Caco-2 (cell line): ENCODE data around the gene GP1BB. TPM values are rescaled to one million over a fixed set of nuclear protein-coding genes. Genes with fewer than 3 reads are reported as not detected.
A peak's percentile ranks its signal among the peaks of the same experiment; 100 is the strongest.

Experiments
- BruUV-seq: library from RNA; stranded (reverse); fragments of 400-500 nt; replicated peaks from 2 replicates; lab custom pipeline; 2021; lab: Mats Ljungman, UMichigan
- CTCF ChIA-PET: fragments of 300-600 bp; sonication (Branson Sonifier 250); formaldehyde crosslinking; loops from one replicate; lab custom pipeline; 2022; ENCODE audit warnings: antibody characterized with exemption; lab: Charles Lee
- POLR2A ChIA-PET: fragments of 300-600 bp; sonication (Branson Sonifier 250); formaldehyde crosslinking; loops from one replicate; lab custom pipeline; 2022; ENCODE audit warnings: antibody characterized with exemption; lab: Charles Lee
- DNase-seq, 2 experiments: peaks; one replicate each; pipeline versions ENCODE4 v3.0.0 to v3.0.0-alpha.2; 2020 to 2022
- H3K27me3 ChIP-seq: replicated peaks from 2 replicates; pipeline ENCODE4 v1.6.0; 2011; ENCODE audit warnings: low read length; ENCODE audit not compliant: control insufficient read depth, insufficient read depth
- H3K36me3 ChIP-seq: 2 replicates; pipeline ENCODE4 v1.5.1; 2011; ENCODE audit warnings: low read length; ENCODE audit not compliant: control insufficient read depth, insufficient read depth
- H3K4me1 ChIP-seq: fragments of 250-450 bp; sonication (Bioruptor Pico); 2 replicates; pipeline ENCODE4 v1.5.1; 2020; ENCODE audit warnings: mild to moderate bottlenecking
- H3K4me3 ChIP-seq: 2 replicates; pipeline ENCODE4 v1.5.1; 2011; ENCODE audit warnings: low read depth, mild to moderate bottlenecking, control low read depth, low read length
- H3K9me3 ChIP-seq: fragments of 250-450 bp; sonication (Bioruptor Pico); 2 replicates; pipeline ENCODE4 v1.5.1; 2020; ENCODE audit warnings: mild to moderate bottlenecking, moderate library complexity
- H3K27ac Mint-ChIP-seq: one replicate; pipeline ENCODE4 v1.8.0; 2022; ENCODE audit warnings: mixed read lengths; ENCODE audit not compliant: unreplicated experiment
- H3K27me3 Mint-ChIP-seq: one replicate; pipeline ENCODE4 v1.8.0; 2022; ENCODE audit warnings: mixed read lengths; ENCODE audit not compliant: insufficient read depth, unreplicated experiment
- H3K36me3 Mint-ChIP-seq: one replicate; pipeline ENCODE4 v1.8.0; 2022; ENCODE audit warnings: mild to moderate bottlenecking, mixed read lengths; ENCODE audit not compliant: insufficient read depth, unreplicated experiment
- H3K4me1 Mint-ChIP-seq: one replicate; pipeline ENCODE4 v1.8.0; 2022; ENCODE audit warnings: low read depth, mixed read lengths; ENCODE audit not compliant: unreplicated experiment
- H3K4me3 Mint-ChIP-seq: one replicate; pipeline ENCODE4 v1.8.0; 2022; ENCODE audit warnings: mild to moderate bottlenecking, moderate library complexity, mixed read lengths; ENCODE audit not compliant: unreplicated experiment
- H3K9me3 Mint-ChIP-seq: one replicate; pipeline ENCODE4 v1.8.0; 2022; ENCODE audit warnings: mixed read lengths; ENCODE audit not compliant: unreplicated experiment
- CTCF ChIP-seq, 2 experiments: fragments of 200-600 bp in 1 of 2; IDR thresholded peaks; 1 replicate in 1 of 2; 2 replicates in 1 of 2; pipeline versions ENCODE4 v1.5.1 to v1.8.0; 2011 to 2022; ENCODE audit warnings: antibody characterized with exemption in 1 of 2, control low read depth in 1 of 2, inconsistent platforms in 1 of 2, low read depth in 1 of 2, low read length in 1 of 2, mild to moderate bottlenecking in 1 of 2, moderate library complexity in 1 of 2; ENCODE audit not compliant: insufficient read depth in 1 of 2, severe bottlenecking in 1 of 2, unreplicated experiment in 1 of 2
- intact Hi-C: fragments of 100-400 bp; cut with micrococcal nuclease; formaldehyde crosslinking; loops from one replicate; pipeline ENCODE4 v1.10.0; 2022; ENCODE audit not compliant: unreplicated experiment
- total RNA-seq: library from RNA; stranded (reverse); gene quantifications from 2 replicates; pipeline ENCODE4 v1.2.3, GENCODE V29; 2022

Gene GP1BB
- total RNA-seq, 1 experiment from 2014 or later = 1.0 TPM

- CTCF ChIA-PET = interaction anchor here (0.6 to 1.8 kb wide), 5 partner anchors 8 to 39 kb away, joined by 3 to 8 read pairs (median 4); no protein-coding TSS in a partner anchor
- Mint-ChIP-seq H3K36me3 (no peaks in the 10 kb centered on the region), H3K4me1 (peaks cover 17% of the 10 kb centered on the region), H3K9me3 (no peaks in the 10 kb centered on the region), H3K27ac (no peak overlapping the region), H3K4me3 (peak overlapping the region; percentile 66), H3K27me3 (peaks cover 7% of the 10 kb centered on the region)
- no TSS peak for BruUV-seq
- TF ChIP-seq CTCF (IDR thresholded peaks at IDR 0.05; ENCODE audit: insufficient read depth in 1 of 2, low read depth in 1 of 2, low read length in 1 of 2, severe bottlenecking in 1 of 2, unreplicated experiment in 1 of 2) = no peak
- Histone ChIP-seq H3K9me3 (no peaks in the 10 kb centered on the region), H3K36me3 (no peaks in the 10 kb centered on the region), H3K4me3 (no peak overlapping the region), H3K27me3 (no peaks in the 10 kb centered on the region), H3K4me1 (peaks cover 12% of the 10 kb centered on the region)
- POLR2A ChIA-PET = no interaction called here
- intact Hi-C loops = no loop called here
- no peak for DNase-seq
Observed at GRCh38 chr22:19761725-19762567, 38.6 kb downstream of the GP1BB start.

GRCh38 chr22:19762568-19763457 is 39.5 kb downstream of the GP1BB start:
- intact Hi-C loops = no loop called here
- H3K4me3 Mint-ChIP-seq = no peak overlapping the region
- Histone ChIP-seq H3K9me3 (no peaks in the 10 kb centered on the region), H3K4me3 (no peak overlapping the region), H3K4me1 (peaks cover 12% of the 10 kb centered on the region), H3K36me3 (no peaks in the 10 kb centered on the region), H3K27me3 (no peaks in the 10 kb centered on the region)
- no peaks in the 10 kb centered on the region for H3K9me3 Mint-ChIP-seq
- POLR2A ChIA-PET = no interaction called here
- no TSS peak for BruUV-seq
- peaks cover 7% of the 10 kb centered on the region for H3K27me3 Mint-ChIP-seq
- DNase-seq = no peak
- no peak overlapping the region for H3K27ac Mint-ChIP-seq
- TF ChIP-seq CTCF (IDR thresholded peaks at IDR 0.05; ENCODE audit: insufficient read depth in 1 of 2, low read depth in 1 of 2, low read length in 1 of 2, severe bottlenecking in 1 of 2, unreplicated experiment in 1 of 2) = no peak
- no peaks in the 10 kb centered on the region for H3K36me3 Mint-ChIP-seq
- H3K4me1 Mint-ChIP-seq = peaks cover 12% of the 10 kb centered on the region
- CTCF ChIA-PET = interaction anchor here (1.5 kb wide), 1 partner anchor 33 kb away, joined by 4 read pairs; no protein-coding TSS in a partner anchor
